Measurements from ENCODE around the gene ALDH8A1.
A peak's percentile ranks its signal among the peaks of the same experiment; 100 is the strongest.

Gene ALDH8A1

DNA sequence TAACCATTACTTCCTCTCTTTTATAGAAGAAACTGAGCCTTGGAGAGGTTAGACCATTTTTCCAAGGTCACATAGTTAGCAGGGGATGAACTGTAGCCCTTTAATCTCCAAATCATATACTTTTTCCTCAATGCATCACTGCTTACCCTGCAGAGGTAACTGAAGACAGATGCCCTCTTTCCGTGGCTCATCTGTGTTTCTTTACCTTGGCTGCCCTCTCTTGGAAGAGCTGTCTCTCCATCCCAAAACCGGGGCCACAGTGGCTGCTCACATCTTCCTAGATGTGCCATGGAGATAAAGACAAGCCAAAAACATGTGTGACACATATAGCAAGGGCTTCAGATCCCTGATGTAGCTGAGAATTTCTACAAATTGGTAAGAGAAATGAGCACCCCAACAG lies 581 bp upstream of the ALDH8A1 start:
- no peak for DNase-seq

DNA sequence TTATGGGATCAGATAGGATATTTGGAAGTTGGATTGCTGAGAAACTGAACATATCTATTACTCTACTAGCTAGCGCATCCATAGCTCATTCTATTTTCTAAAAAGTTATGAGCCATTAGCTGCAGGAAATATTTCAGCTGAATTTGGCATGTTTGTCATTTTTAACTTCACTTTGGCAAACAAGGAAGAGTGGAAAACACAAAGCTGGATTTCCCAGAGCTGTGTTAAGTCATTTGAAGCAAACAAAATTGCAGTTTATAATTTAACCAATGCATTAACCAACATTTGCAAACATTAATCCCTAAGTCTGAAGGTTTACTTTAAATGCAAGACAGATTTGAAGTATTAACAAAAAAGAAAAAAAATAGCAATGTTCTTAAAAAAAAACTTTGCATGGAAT lies 1.2 kb downstream of the ALDH8A1 start:
- no peak for DNase-seq

- no peak for DNase-seq
Observed at GRCh38 chr6:134948142-134948541, 1.8 kb downstream of the ALDH8A1 start.

DNA sequence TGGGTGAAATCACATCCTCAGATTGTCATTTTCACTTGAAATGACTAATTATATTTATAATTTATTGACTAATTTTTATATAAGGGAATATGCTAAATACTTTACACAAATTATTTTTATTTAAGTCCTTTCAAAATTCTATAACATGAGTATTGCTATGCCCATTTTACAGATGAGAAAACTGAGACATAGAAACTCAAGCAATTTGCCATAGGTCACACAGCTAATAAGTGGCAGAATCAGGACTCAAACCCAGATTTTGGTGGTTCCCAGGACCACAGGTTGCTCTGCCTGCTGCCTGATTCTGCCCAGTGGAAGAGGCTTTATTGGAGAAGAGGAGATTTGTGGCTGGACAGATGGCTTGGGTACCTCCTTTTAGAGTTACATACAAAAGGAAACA lies 4.9 kb downstream of the ALDH8A1 start:
- DNase-seq: no peak

DNA sequence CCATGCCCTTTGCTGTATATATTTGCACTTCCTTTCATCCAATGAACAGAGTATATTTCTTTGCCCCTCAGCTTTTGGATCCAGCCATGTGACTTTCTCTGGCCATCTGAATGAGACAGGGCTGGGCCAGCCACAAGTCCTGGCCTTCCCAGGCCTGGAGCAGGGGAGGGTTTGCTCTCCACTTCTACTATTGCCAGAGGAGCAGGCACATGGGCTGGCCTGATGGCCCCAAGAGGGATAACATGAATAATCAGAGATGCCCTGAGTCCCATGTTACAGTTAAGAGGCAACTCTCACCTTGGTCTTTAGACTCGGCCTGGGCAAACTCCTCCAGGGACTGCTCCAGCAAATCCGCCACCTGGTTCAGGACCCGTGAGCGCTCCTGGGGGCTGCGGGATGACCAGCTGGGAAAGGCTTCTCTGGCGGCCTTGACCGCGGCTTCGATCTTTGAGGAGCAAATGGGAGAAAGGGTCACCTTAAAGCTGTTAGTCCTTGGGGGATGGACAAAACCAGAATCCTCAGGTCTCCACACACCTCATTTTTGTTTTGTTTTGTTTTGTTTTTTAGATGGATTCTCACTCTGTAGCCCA lies 6.3 kb downstream of the ALDH8A1 start:
- no peak for DNase-seq

DNA sequence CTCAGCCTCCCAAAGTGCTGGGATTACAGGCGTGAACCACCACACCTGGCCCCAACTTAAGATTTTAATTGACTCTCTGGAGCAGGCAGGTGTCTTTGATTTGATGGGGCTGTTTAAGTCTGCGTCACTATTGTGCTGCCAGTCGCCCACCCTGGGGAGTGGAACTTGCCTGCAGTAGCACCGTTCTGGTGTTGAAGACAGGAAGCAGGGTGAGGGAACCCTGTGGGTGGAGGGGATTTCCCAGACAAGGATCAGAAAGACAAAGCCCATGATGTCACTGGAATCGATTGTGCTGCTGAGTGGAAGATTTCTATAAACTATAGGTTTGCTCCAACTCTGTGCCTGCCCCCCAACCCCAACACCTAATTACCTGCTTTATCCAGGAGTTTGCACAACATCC lies 11.0 kb downstream of the ALDH8A1 start:
- peak; percentile 85 for DNase-seq

GRCh38 chr6:134937426-134937825 lies 12.5 kb downstream of the ALDH8A1 start:
- DNase-seq: no peak

GRCh38 chr6:134936931-134937330 lies 13.0 kb downstream of the ALDH8A1 start:
- DNase-seq: no peak

- no peak for DNase-seq
Observed at GRCh38 chr6:134936476-134936875, 13.4 kb downstream of the ALDH8A1 start.

DNA sequence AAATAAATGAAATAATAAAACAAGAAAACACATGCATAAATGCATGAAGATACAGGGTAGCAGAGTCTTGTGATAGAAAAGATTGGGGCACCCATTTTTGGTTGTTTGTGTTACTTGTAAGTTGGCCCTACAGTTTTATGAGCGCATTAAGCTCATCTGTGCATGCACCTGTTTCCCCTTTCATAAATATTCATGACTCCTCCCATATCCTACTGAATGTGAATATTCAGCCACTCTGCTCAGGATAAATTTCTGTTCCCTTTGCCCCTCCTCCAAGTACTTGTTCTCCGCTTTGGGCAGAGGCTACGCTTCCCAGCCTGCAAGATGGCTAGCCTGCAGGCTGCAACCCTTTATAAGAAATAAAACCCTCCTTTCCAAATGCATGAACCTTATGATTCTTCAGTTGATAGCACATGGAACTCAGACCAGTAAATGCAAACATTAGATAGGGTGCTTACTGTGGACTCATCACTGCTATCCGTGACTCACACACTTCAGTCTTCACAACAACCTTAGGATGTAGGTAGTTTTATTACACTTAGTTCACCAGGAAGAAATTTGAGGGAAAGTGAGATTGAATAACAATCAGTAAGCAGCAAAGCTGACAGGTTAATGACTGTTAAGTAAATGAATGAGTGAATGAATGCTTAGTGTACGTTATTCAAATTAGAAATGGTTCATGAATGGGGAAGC lies 15.0 kb downstream of the ALDH8A1 start:
- no peak for DNase-seq

- DNase-seq: no peak
Observed at GRCh38 chr6:134932535-134933470, 17.1 kb downstream of the ALDH8A1 start.

GRCh38 chr6:134932098-134932497 lies 17.8 kb downstream of the ALDH8A1 start:
- no peak for DNase-seq

DNA sequence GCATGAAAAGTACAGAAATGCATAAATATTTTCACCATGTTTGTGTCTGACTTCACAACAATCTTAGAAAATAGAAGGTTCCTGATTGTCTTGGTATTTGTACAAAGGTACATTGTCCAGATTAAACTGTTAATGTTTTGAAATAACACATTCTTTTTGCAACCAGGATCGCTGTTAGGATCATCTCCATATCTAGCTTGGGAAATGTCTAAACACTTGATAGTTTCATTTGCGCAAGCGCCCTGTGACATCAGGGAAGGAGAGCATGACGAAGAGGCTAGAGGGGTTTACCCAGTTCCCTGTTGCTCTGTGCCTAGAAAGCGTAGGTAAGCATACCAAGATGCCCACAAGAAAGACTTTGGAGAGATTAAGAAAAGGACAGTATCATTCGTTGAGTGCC lies 19.4 kb downstream of the ALDH8A1 start:
- no peak for DNase-seq

- no peak for DNase-seq
Observed at GRCh38 chr6:134928151-134928900, 21.6 kb downstream of the ALDH8A1 start.

GRCh38 chr6:134925800-134926199 lies 24.1 kb downstream of the ALDH8A1 start:
- no peak for DNase-seq

GRCh38 chr6:134921721-134922261 lies 28.1 kb downstream of the ALDH8A1 start:
- DNase-seq: no peak

- no peak for DNase-seq
Observed at GRCh38 chr6:134921276-134921675, 28.6 kb downstream of the ALDH8A1 start.

DNA sequence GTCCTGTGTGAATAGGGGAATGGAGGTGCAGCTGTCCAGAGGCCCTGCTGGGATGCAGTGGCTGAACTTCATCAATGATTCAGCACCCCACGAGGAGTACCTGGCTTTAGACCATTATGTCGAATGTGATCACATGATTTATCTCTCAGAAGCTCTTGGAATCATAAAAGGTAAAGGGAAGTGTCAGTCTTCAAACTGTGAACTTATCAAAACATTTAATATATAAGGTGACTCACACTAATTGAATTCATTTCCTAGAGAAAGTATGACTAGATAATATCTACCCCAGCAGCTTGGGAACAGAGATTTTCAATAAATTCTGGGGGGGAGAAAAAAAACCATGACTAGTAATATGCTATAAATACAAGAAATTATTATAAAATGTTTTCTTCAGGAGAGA lies 29.5 kb downstream of the ALDH8A1 start:
- no peak for DNase-seq

DNA sequence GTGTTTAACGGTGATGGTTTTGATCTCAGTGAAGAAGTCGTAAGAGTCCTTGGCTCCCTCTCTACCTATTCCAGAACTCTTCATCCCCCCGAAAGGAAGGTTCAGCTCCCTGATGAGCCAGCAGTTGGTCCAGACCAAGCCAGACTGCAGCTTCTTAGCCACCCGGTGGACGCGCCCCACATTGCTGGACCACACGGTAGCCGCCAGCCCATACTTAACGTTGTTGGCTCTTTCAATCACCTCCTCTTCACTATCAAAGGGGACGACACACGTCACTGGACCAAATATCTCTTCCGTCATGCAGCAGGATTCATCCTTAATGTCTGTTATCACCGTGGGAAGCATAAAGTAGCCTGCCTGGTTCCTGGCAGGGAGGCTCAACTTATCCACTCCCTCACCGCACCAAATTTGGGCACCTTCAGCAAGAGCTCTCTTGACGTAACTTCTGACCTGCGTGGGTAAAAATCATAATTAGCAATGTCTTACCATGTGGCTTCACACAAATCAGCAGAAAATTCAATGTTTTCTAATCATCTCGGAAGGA lies 31.4 kb downstream of the ALDH8A1 start:
- no peak for DNase-seq

DNA sequence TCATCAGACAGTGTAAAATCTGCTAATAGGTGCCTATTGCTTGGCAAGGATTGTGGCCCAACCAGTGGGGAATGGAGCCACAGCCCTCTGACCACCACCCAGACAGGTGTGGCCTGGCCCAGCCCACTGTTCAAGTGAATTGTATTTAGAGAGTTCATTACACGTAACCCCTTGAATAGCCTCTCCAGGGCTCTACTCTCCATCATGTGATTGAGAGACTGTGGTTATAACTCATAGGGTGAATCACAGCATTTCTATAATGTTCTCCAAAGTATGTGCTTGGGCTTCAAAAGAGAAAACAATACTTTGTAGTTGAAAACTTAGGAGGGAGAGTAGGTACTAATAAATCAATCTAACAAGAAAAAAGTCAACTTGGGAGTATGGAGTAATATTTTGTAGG lies 38.4 kb downstream of the ALDH8A1 start:
- DNase-seq: no peak

DNA sequence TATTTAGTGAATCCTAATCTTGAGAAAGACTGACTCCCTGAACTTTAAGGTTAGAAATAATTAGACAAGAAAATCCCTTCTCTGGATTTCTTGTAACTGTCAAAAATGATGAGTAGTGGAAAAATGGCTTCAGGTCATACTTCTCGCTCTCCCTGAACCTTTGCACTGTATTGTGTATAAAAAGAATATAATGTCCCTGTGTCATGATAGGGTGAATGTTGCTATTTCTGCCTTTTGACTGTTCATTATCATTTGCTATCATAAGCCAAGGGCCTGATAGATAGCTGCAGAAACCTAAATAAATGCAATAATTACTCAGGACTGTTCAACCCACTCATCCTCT lies 39.3 kb downstream of the ALDH8A1 start:
- DNase-seq: no peak

DNA sequence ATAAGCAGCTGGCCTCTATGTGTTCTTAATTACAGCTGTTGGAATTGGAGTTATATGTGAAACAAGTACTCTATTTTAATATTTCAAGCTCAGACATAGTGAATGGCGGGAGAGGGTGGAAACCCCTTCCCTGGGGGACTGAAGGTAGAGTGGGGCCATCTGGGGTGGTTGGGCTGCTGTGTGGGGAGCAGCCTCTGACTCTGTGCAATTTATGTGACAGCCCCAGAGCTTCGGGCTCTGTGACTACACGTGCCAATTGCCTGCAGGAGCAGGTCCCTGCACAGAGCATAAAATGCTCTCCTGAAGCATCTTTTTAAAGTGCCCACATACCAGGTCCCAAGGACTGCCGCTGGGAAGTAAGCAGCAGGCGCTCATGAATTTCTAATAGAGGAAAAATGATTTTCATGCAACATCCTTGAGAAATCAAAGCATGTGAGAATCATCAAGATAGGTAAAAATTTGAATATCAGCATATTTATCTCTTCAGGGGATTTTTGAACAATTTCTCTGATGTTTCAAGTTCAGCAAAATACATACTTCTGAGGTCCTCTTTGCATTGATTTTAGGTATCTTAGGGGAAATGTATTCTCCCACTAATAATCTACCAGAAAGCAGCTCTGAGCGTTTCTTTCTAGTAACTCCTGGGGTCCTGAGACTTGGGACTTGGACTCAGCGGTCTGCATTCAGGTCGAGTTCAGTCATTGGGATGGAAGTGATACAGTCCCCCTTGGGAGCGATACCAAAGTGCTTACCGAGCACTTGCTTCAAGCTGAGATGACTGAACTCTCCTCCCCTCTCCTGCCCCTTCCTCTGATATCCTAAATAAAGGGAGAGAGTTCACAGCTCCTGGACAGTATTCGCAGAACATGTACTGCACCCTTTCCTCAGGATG lies 40.0 kb downstream of the ALDH8A1 start:
- DNase-seq: no peak

Measured in activated effector memory CD4-positive, alpha-beta T cell treated with anti-CD3 and anti-CD28 coated beads, Interleukin-2, amount 50 U/mL, for 16 hours (primary cell).